Right lobe of liver (tissue), 4 donors: ENCODE data around the gene TUBA1C.

Experiments
- CTCF ChIP-seq, 4 donors: fragments of 200-600 bp in 3 of 4; fragments of 450-650 bp in 1 of 4; IDR thresholded peaks; one replicate each; pipeline versions ENCODE4 v1.5.1 to v1.8.0; 2016 to 2022; ENCODE audit warnings: antibody characterized with exemption in 4 of 4, mild to moderate bottlenecking in 2 of 4
- POLR2A ChIP-seq: fragments of 450-650 bp; IDR thresholded peaks from one replicate; pipeline ENCODE4 v1.6.1; 2017; ENCODE audit warnings: antibody characterized with exemption, mild to moderate bottlenecking
- donor health status: DM: no; HTN: no; CAD: no.
- donor health status: DM: no; HTN: no; CAD: no.
- donor health status: DM: no; HTN: yes; CAD: no.

- no peak for TF ChIP-seq CTCF (IDR thresholded peaks at IDR 0.05)
- TF ChIP-seq POLR2A, result no peak
Measured at GRCh38 chr12:49274396-49275069, 9.7 kb downstream of the TUBA1C start.
